GM10847 (cell line): Measurements from ENCODE around the gene CHMP4A.

Experiments used
- POLR2A ChIP-seq: IDR thresholded peaks from 2 replicates; pipeline ENCODE4 v1.6.1; 2011; ENCODE audit not compliant: insufficient read length; ENCODE audit errors: extremely low read depth

The CHMP4A gene

DNA sequence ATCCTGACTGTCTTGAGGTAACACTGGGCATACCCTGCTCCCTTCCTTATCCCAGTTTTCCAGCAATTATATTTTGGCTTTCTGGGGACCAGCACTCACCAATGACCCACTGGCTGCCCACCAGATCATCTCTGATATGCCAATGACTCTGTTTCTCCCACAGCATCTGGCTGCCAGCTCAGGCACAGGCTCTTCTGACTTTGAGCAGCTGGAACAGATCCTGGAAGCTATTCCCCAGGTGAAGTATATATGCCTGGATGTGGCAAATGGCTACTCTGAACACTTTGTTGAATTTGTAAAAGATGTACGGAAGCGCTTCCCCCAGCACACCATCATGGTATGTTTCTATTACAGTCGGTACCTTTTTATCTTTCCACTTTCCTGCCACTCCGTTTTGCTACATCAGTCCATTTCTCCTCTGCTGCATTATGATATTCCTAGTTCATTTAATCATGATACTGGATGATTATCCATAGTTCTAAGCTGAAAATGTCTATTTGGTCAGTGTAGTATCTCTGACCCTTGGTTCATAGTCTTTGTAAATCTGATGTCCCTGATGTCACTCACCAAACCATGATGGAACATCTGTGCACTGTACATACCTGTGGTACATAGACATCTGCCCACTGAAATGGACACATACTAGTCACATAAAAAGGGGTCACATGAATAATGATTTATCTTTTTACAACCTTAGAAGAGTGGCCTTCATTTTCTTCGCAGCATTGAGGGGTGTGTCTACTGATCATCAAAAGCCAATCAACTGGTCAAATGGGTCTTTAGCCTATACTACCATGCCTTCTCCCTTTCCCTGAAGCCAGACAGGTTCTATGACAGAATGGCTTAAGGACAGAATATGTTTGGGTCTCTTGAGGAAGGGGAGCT, 22.8 kb upstream of the CHMP4A start:
- no peak for TF ChIP-seq POLR2A

GRCh38 chr14:24234095-24235005, 21.1 kb upstream of the CHMP4A start:
- TF ChIP-seq POLR2A: no peak

- TF ChIP-seq POLR2A: no peak
These were observed 20.2 kb upstream of the CHMP4A start for GRCh38 chr14:24233538-24233866.

GRCh38 chr14:24232645-24233537, 19.6 kb upstream of the CHMP4A start, which contains the start of gene GMPR2:
Gene GMPR2, plus strand, starts transcription at chr14:24232929. Its CDS starts 325 bp downstream, at chr14:24233254.
- no peak for TF ChIP-seq POLR2A

DNA sequence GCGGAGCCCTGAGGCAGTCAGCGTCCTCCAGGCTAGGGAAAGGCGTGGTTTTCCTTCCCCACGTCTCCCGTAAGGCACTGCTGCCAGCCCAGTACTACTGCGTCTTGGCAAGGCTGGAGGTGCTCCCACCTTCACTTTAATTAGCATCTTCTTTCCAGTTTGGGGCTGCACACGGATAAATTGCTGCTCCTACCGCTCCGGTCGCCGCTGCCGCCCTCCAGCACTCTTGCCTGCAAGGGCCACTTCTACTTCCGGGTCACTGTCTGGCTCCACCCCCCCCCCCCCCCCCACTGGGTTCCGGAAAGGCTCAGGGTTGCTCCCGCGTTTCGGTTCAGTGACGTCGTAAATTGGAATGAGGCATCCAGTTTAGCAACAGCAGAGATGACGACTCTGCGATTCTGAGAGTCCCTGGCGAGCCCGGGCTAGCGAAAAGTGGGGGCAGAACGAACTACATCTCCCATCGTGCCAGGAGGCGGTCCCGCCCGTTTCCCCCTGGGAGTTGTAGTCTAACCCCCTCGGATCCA, 18.9 kb upstream of the CHMP4A start, which contains the start of gene NEDD8:
Gene NEDD8, minus strand, starts transcription at position 247 of the 524 bp plus-strand sequence. Its CDS starts 100 bp downstream, at position 147.
- TF ChIP-seq POLR2A: no peak

DNA sequence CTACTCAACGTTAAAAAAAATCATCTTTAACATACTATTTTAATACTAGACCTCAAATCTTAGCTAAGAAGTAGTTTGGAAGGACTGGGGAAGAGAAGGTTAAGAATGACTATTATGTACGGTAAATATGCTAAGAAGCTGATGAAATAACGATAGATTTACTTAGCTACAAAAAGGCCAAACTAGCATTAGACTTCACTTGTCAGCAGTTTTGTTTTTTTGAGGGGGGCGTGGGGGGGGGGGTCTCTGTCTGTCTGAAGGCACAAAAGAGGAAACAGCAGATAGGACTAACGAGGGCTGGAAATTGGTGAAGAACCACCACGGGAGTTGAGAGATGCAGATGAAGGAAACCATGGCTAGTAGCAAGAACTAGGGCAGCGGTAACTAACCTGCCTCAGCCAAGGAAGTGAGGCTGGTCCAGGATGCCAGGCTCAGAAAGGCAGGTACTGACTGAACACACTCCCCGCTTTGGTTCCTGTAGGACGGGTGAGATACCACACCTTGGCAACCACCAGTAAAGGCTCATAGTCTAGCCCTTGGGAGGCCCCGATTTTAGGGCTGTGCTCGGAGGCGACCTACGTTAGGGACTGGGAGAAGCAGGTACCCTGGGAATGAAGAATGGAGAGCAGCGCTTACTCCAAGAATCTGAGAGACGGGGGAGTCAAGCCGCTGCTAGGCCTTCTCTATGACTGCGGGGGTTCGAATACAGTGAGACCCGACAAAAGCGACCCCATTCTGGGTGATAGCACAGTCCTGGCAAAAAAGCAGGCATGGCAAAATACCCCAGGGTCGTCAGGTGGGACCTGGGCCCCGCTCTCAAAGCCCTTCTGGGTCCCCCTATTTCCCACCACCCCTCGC, 18.2 kb upstream of the CHMP4A start:
- no peak for TF ChIP-seq POLR2A

- TF ChIP-seq POLR2A: no peak
These were observed 15.6 kb upstream of the CHMP4A start for GRCh38 chr14:24228902-24229301.

DNA sequence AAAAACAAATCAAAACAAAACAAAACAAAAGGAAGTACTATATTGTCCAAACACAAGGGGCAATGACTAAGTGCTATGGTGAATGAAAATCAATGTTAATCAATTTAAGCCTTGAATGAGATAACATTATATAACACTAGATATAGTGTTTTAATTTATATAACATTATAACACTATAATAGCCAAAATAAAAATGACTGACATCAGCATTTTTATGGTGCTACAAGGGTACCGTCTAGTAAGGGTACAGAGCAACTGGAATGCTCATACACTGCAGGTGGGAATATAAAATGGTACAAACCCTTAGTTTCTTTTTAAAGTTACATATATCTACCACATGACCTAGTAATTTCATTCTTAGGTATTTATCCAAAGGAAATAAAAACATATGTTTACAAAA, 13.2 kb upstream of the CHMP4A start:
- no peak for TF ChIP-seq POLR2A

DNA sequence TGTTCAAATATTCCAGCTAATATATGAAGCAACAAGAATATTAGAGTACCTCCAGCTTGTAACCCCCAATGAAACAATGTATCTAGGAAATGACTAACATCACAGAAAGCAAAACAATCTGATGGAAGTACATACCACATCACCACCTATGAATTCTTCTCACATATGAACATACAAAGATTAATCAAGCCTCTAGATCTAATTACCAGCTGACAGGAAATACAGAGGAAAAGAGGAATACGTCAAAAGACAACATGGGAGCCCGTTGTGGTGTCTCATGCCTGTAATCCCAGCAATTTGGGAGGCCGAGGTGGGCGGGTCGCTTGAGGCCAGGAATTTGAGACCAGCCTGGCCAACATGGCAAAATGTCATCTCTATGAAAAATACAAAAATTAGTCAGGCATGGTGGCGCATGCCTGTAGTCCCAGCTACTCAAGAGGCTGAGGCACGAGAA, 11.4 kb upstream of the CHMP4A start:
- TF ChIP-seq POLR2A: no peak

- TF ChIP-seq POLR2A: no peak
These were observed 6.2 kb upstream of the CHMP4A start for GRCh38 chr14:24219521-24219920.

- no peak for TF ChIP-seq POLR2A
These were observed 5.8 kb upstream of the CHMP4A start for GRCh38 chr14:24219080-24219479.

- no peak for TF ChIP-seq POLR2A
These were observed 3.0 kb upstream of the CHMP4A start for GRCh38 chr14:24216345-24216699.

GRCh38 chr14:24215495-24216344, 2.4 kb upstream of the CHMP4A start, which contains the start of gene MDP1:
Gene MDP1, minus strand, starts transcription at chr14:24216066. Its CDS starts 111 bp downstream, at chr14:24215955.
- peak; percentile 79 for TF ChIP-seq POLR2A
